Suppressor macrophage treated with lipopolysaccharide for 1 hour (primary cell): ENCODE measurements around the gene SMAD4.
A peak's percentile ranks its signal among the peaks of the same experiment; 100 is the strongest.
"Not testable (repeated sequence)": the region's sequence is repeated elsewhere in the genome, so short reads cannot be mapped to it uniquely, and the experiment has no call there.

Experiments used
- DNase-seq, 3 donors: peaks; one replicate each; pipeline ENCODE4 v3.0.0-alpha.2; 2020 to 2022

SMAD4 gene

GRCh38 chr18:51029694-51030536 lies at the start of gene SMAD4:
TSS of gene SMAD4 (plus strand) at chr18:51030213. CDS start at chr18:51047047, 16,834 bp downstream.
- peak; percentile 98 to 99 (median 99) for DNase-seq

GRCh38 chr18:50981381-50981780 lies 48.6 kb upstream of the SMAD4 start:
- peak in 1 of 3 donors; percentile 22 for DNase-seq

GRCh38 chr18:50982086-50982801 lies 47.8 kb upstream of the SMAD4 start:
- no peak for DNase-seq

GRCh38 chr18:50982802-50983179 lies 47.2 kb upstream of the SMAD4 start:
- DNase-seq = no peak

- no peak for DNase-seq
Measured at GRCh38 chr18:50986360-50987087, 43.5 kb upstream of the SMAD4 start.

- no peak for DNase-seq
Measured at GRCh38 chr18:50987261-50987660, 42.8 kb upstream of the SMAD4 start.

GRCh38 chr18:50989711-50990110 lies 40.3 kb upstream of the SMAD4 start:
- no peak for DNase-seq

GRCh38 chr18:50992351-50992762 lies 37.7 kb upstream of the SMAD4 start:
- DNase-seq = no peak

- no peak for DNase-seq
Measured at GRCh38 chr18:50994031-50994430, 36.0 kb upstream of the SMAD4 start.

- DNase-seq = not testable (repeated sequence)
Measured at GRCh38 chr18:51003174-51003573, 26.8 kb upstream of the SMAD4 start.

- no peak for DNase-seq
Measured at GRCh38 chr18:51006061-51006818, 23.8 kb upstream of the SMAD4 start.

GRCh38 chr18:51006948-51007789 lies 22.8 kb upstream of the SMAD4 start:
- no peak for DNase-seq

- no peak for DNase-seq
Measured at GRCh38 chr18:51007790-51008139, 22.2 kb upstream of the SMAD4 start.

- DNase-seq = peak; percentile 73 to 87 (median 87)
Measured at GRCh38 chr18:51009072-51009471, 20.9 kb upstream of the SMAD4 start.

GRCh38 chr18:51010218-51010617 lies 19.8 kb upstream of the SMAD4 start:
- no peak for DNase-seq

GRCh38 chr18:51011709-51012108 lies 18.3 kb upstream of the SMAD4 start:
- no peak for DNase-seq

- no peak for DNase-seq
Measured at GRCh38 chr18:51012441-51012840, 17.6 kb upstream of the SMAD4 start.

GRCh38 chr18:51013259-51013658 lies 16.8 kb upstream of the SMAD4 start:
- DNase-seq = no peak

GRCh38 chr18:51017140-51017879 lies 12.7 kb upstream of the SMAD4 start:
- no peak for DNase-seq

GRCh38 chr18:51020536-51020935 lies 9.5 kb upstream of the SMAD4 start:
- DNase-seq = no peak
